LNCaP clone FGC (cell line): Measurements from ENCODE around the gene ABRAXAS1.
"Not testable (repeated sequence)": the region's sequence is repeated elsewhere in the genome, so short reads cannot be mapped to it uniquely, and the experiment has no call there.

Source experiments
- DNase-seq: peaks from one replicate; pipeline ENCODE4 v3.0.0-alpha.2; 2011; ENCODE audit warnings: low read depth
- H3K4me3 ChIP-seq: 2 replicates; pipeline ENCODE4 v1.5.1; 2011; ENCODE audit warnings: mild to moderate bottlenecking, low read depth, low read length, control low read depth
- CTCF ChIP-seq: IDR thresholded peaks from 2 replicates; pipeline ENCODE4 v1.5.1; 2012; ENCODE audit warnings: mild to moderate bottlenecking; ENCODE audit not compliant: control insufficient read depth, insufficient read depth; ENCODE audit errors: extremely low read depth

Gene ABRAXAS1

GRCh38 chr4:83484500-83485461, at the start of gene ABRAXAS1:
TSS of gene ABRAXAS1 (minus strand) at chr4:83485100. CDS start at chr4:83485072, 28 bp downstream.
- DNase-seq: peak; percentile 64
- no peak for TF ChIP-seq CTCF
- H3K4me3 ChIP-seq: peak within 1 kb of the TSS; percentile 80

GRCh38 chr4:83527671-83528070, 42.8 kb upstream of the ABRAXAS1 start:
- no peak overlapping the region for H3K4me3 ChIP-seq
- TF ChIP-seq CTCF: no peak
- DNase-seq: no peak

GRCh38 chr4:83522239-83522638, 37.3 kb upstream of the ABRAXAS1 start:
- no peak overlapping the region for H3K4me3 ChIP-seq
- no peak for DNase-seq
- no peak for TF ChIP-seq CTCF

GRCh38 chr4:83516042-83516772, 31.3 kb upstream of the ABRAXAS1 start:
- TF ChIP-seq CTCF: no peak
- DNase-seq: no peak

GRCh38 chr4:83510442-83510841, 25.5 kb upstream of the ABRAXAS1 start:
- no peak for DNase-seq
- no peak for TF ChIP-seq CTCF
- H3K4me3 ChIP-seq: no peak overlapping the region

More at GRCh38 chr4:83516042-83516772, 31.3 kb upstream of the ABRAXAS1 start:
- no peak overlapping the region for H3K4me3 ChIP-seq

- peak; percentile 82 for TF ChIP-seq CTCF
- not testable (repeated sequence) for DNase-seq
Measured at GRCh38 chr4:83509156-83509585, 24.3 kb upstream of the ABRAXAS1 start.

More at GRCh38 chr4:83509156-83509585, 24.3 kb upstream of the ABRAXAS1 start:
- not testable (repeated sequence) for H3K4me3 ChIP-seq
